ENCODE data around the gene MXD4. TPM values are rescaled to one million over a fixed set of nuclear protein-coding genes. Genes with fewer than 3 reads are reported as not detected.
A peak's percentile ranks its signal among the peaks of the same experiment; 100 is the strongest.

Gene MXD4
- total and polyA plus RNA-seq, 9 of the 15 experiments (the other 6 are each of a cell fraction or from before 2014, with no cell fraction given), result 0.06 to 13.5 (median 5.9) TPM

DNA sequence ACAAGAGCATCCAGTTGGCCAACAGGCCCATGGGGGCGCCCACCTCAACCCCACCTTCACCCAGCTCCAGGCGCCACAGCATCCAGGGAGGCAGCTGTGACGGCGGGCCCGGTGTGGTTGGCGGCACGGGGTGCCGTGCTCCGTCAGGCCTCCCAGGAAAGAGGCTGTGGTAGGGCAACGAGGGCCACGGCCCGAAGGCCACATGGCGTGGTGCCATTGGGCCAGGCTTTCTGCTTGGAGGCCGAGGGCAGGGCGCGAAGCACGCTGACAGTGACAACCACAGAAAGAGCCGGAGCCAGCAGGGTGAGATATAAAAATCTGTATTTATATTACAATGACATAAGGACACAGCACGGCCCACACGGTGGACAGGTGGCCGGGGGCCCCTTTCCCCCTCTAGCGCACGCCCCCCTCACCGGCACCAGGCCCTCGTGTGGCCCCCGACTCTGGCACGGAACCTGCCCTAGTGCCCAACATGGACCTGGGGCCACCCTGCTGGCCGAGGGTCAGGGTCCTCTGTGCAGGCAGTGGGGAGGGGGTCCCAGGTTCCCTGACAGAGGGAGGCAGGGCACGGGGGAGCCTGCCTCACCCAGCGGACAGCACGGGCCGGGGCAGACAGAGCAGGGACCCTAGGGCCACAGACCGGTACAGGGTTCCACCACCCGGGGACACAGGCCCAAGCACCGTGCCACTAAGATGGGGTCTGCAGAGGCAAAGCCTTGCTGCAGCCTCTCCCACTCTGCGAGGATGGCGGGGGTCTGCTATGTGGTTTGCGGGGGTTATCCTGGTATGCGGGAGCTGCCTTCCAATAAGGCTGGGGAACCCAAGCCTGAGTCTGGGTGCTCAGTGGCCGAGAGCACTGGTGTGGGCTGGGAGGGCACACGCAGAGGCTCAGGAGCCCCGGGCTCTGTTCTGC lies 14.5 kb downstream of the MXD4 start:
- H3K9me1 ChIP-seq (ENCODE audit: control insufficient read depth, insufficient read depth, low read length), result no peaks in the 10 kb centered on the region
- H3K4me1 ChIP-seq (replicated peaks in 1 of 2; ENCODE audit: control insufficient read depth in 2 of 2, insufficient read depth in 2 of 2, low read length in 2 of 2), result peaks cover 5 to 76% of the 10 kb centered on the region in 2 experiments; a peak in 4 of 5 replicates
- H3K27me3 ChIP-seq (ENCODE audit: control insufficient read depth in 2 of 2, insufficient read depth in 2 of 2, low read length in 2 of 2), result no peaks in the 10 kb centered on the region
- no peak overlapping the region for H2AFZ ChIP-seq (ENCODE audit: low read depth, low read length)
- no peak for DNase-seq (ENCODE audit: extremely low read depth in 1 of 4, low spot score in 3 of 4)
- in situ Hi-C loops (cut with MboI) (no loop called here), intact Hi-C loops (cut with micrococcal nuclease) (loop anchor here (10.0 kb wide), 1 partner anchor 167 kb away; the partner anchor contains the start of genes CFAP99 and ZFYVE28)
- no peak overlapping the region for H3K27ac ChIP-seq (ENCODE audit: extremely low read depth, low read depth, low read length)
- 80% methylated on average over 28 of the region's 42 CpGs for whole genome bisulfite sequencing (ENCODE audit: insufficient coverage, low coverage, missing lambda C conversion rate)
- no peaks in the 10 kb centered on the region for H3K79me2 ChIP-seq (ENCODE audit: control insufficient read depth, insufficient read depth, low read length)
- H3K4me2 ChIP-seq (ENCODE audit: insufficient read depth, low read length), result no peak overlapping the region
- no peaks in the 10 kb centered on the region for H3K36me3 ChIP-seq (ENCODE audit: control insufficient read depth, insufficient read depth, low read length)
- ChIA-PET POLR2A (interaction anchor here (0.5 to 1.3 kb wide), 5 partner anchors 11 to 53 kb away, joined by 3 to 10 read pairs (median 3); partner anchors contain the start of gene MXD4), CTCF (ENCODE audit: low intra/inter-chr PET ratio) (no interaction called here)
- H3K9me3 ChIP-seq (replicated peaks; ENCODE audit: control insufficient read depth, insufficient read depth, low read depth, low read length), result no peaks in the 10 kb centered on the region
- H4K20me1 ChIP-seq (replicated peaks; ENCODE audit: control insufficient read depth, insufficient read depth, low read length), result no peaks in the 10 kb centered on the region; the same call in 1 of the 2 replicates
- peak; percentile 28 for TF ChIP-seq RBM22 (IDR thresholded peaks at IDR 0.05; ENCODE audit: low read depth, low read length, poor library complexity, severe bottlenecking)
- peak; percentile 8 for TF ChIP-seq POLR2G (IDR thresholded peaks at IDR 0.05; ENCODE audit: low read depth, low read length)
- no peak for TF ChIP-seq ZNF143 (CRISPR knock-in tag; IDR thresholded peaks at IDR 0.05)
- no peak for FAIRE-seq
- BruUV-seq (replicated peaks), result no TSS peak
- no peak for ATAC-seq
- no peak overlapping the region for H3K9ac ChIP-seq (ENCODE audit: insufficient read depth in 1 of 2, low read depth in 2 of 2, low read length in 2 of 2)
- no peak overlapping the region for H3K4me3 ChIP-seq

Data from K562 (cell line).